SK-N-MC (cell line): Measurements from ENCODE around the gene ITGB6.

Source experiments
- EZH2 ChIP-seq: fragments of 200-600 bp; sonication (generic); IDR thresholded peaks from one replicate; pipeline ENCODE4 v1.6.1; 2017; ENCODE audit warnings: antibody characterized with exemption
- POLR2AphosphoS5 ChIP-seq: IDR thresholded peaks from 2 replicates; pipeline ENCODE4 v1.6.1; 2012; ENCODE audit warnings: mild to moderate bottlenecking, low read depth, low read length, borderline replicate concordance

- TF ChIP-seq EZH2 (no peak), POLR2AphosphoS5 (no peak)
Measured at GRCh38 chr2:160062292-160063005, 137.6 kb downstream of the ITGB6 start, which contains the start of gene PLA2R1.
